Astrocyte (in vitro differentiated cells and primary cell): Measurements from ENCODE around the gene CD3E.

Experiments
- CTCF ChIP-seq: IDR thresholded peaks from 2 replicates; pipeline ENCODE4 v1.5.1; 2011; ENCODE audit warnings: low read depth, mild to moderate bottlenecking, inconsistent platforms, low read length, moderate library complexity; ENCODE audit not compliant: insufficient read depth
- EZH2 ChIP-seq: IDR thresholded peaks from 2 replicates; pipeline ENCODE4 v1.6.1; 2012; ENCODE audit warnings: mild to moderate bottlenecking, low read length, inconsistent platforms; ENCODE audit not compliant: insufficient read depth

- TF ChIP-seq CTCF (no peak), EZH2 (no peak)
These were observed 14.8 kb downstream of the CD3E start for GRCh38 chr11:118319337-118319707.
